HL-60 (cell line): ENCODE measurements around the gene ACACA.

ENCODE experiments used
- DNase-seq, 2 experiments: peaks; one replicate each; pipeline ENCODE4 v3.0.0-alpha.2; 2010 to 2020; ENCODE audit warnings: low read depth in 1 of 2, low spot score in 1 of 2
- H3K27ac ChIP-seq: fragments of 250-450 bp; sonication (Bioruptor Pico); replicated peaks from 2 replicates; pipeline ENCODE4 v1.5.1; 2020; ENCODE audit warnings: mild to moderate bottlenecking, moderate library complexity
- H3K27me3 ChIP-seq: fragments of 250-450 bp; sonication (Bioruptor Pico); 2 replicates; pipeline ENCODE4 v1.5.1; 2021; ENCODE audit warnings: mild to moderate bottlenecking, moderate library complexity; ENCODE audit not compliant: insufficient read depth, poor library complexity, severe bottlenecking
- H3K4me3 ChIP-seq: replicated peaks from 2 replicates; pipeline ENCODE4 v1.5.1; 2011; ENCODE audit warnings: mild to moderate bottlenecking, control low read depth, low read length; ENCODE audit not compliant: insufficient read depth
- GABPA ChIP-seq: IDR thresholded peaks from 2 replicates; pipeline ENCODE4 v1.6.1; 2012; ENCODE audit warnings: low read depth
- POLR2AphosphoS5 ChIP-seq: IDR thresholded peaks from 2 replicates; pipeline ENCODE4 v1.6.1; 2012; ENCODE audit warnings: low read depth
- SPI1 ChIP-seq: IDR thresholded peaks from 2 replicates; pipeline ENCODE4 v1.6.1; 2012; ENCODE audit warnings: low read depth, mild to moderate bottlenecking, borderline replicate concordance
- TF ChIP-seq, protein P1 (sequence below): IDR thresholded peaks from 2 replicates; pipeline ENCODE4 v1.6.1; 2012; ENCODE audit warnings: low read depth; ENCODE audit not compliant: insufficient replicate concordance
- TF ChIP-seq, protein P2 (sequence below): IDR thresholded peaks from one replicate; pipeline ENCODE4 v1.5.1; 2011; ENCODE audit warnings: low read length, control low read depth, inconsistent platforms; ENCODE audit not compliant: insufficient read depth

The ACACA gene

DNA sequence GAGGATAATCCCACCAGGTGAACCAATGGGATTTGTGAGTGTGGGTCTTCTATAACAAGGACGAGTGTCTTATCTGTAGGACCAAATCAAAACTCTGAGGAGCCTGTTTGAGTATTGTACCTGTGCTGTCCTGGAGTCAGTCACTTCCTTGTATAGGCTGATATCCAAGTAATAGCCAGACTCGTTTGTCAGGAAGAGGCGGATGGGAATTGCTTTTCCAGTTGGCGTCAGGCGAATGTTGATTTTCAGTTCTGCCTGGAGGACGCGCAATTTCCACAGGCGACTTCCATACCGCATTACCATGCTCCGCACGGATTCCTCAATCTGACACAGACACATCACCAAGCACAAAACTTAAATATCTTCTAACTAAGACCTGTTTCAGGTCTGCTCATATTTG is 218.5 kb downstream of the ACACA start:
- no peaks in the 10 kb centered on the region for H3K27me3 ChIP-seq
- TF ChIP-seq SPI1 (no peak), GABPA (no peak), POLR2AphosphoS5 (no peak)
- TF ChIP-seq, protein P1, sequence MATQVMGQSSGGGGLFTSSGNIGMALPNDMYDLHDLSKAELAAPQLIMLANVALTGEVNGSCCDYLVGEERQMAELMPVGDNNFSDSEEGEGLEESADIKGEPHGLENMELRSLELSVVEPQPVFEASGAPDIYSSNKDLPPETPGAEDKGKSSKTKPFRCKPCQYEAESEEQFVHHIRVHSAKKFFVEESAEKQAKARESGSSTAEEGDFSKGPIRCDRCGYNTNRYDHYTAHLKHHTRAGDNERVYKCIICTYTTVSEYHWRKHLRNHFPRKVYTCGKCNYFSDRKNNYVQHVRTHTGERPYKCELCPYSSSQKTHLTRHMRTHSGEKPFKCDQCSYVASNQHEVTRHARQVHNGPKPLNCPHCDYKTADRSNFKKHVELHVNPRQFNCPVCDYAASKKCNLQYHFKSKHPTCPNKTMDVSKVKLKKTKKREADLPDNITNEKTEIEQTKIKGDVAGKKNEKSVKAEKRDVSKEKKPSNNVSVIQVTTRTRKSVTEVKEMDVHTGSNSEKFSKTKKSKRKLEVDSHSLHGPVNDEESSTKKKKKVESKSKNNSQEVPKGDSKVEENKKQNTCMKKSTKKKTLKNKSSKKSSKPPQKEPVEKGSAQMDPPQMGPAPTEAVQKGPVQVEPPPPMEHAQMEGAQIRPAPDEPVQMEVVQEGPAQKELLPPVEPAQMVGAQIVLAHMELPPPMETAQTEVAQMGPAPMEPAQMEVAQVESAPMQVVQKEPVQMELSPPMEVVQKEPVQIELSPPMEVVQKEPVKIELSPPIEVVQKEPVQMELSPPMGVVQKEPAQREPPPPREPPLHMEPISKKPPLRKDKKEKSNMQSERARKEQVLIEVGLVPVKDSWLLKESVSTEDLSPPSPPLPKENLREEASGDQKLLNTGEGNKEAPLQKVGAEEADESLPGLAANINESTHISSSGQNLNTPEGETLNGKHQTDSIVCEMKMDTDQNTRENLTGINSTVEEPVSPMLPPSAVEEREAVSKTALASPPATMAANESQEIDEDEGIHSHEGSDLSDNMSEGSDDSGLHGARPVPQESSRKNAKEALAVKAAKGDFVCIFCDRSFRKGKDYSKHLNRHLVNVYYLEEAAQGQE: no peak
- TF ChIP-seq, protein P2, sequence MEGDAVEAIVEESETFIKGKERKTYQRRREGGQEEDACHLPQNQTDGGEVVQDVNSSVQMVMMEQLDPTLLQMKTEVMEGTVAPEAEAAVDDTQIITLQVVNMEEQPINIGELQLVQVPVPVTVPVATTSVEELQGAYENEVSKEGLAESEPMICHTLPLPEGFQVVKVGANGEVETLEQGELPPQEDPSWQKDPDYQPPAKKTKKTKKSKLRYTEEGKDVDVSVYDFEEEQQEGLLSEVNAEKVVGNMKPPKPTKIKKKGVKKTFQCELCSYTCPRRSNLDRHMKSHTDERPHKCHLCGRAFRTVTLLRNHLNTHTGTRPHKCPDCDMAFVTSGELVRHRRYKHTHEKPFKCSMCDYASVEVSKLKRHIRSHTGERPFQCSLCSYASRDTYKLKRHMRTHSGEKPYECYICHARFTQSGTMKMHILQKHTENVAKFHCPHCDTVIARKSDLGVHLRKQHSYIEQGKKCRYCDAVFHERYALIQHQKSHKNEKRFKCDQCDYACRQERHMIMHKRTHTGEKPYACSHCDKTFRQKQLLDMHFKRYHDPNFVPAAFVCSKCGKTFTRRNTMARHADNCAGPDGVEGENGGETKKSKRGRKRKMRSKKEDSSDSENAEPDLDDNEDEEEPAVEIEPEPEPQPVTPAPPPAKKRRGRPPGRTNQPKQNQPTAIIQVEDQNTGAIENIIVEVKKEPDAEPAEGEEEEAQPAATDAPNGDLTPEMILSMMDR: no peak
- H3K4me3 ChIP-seq: no peak overlapping the region
- DNase-seq: no peak
- no peak overlapping the region for H3K27ac ChIP-seq

DNA sequence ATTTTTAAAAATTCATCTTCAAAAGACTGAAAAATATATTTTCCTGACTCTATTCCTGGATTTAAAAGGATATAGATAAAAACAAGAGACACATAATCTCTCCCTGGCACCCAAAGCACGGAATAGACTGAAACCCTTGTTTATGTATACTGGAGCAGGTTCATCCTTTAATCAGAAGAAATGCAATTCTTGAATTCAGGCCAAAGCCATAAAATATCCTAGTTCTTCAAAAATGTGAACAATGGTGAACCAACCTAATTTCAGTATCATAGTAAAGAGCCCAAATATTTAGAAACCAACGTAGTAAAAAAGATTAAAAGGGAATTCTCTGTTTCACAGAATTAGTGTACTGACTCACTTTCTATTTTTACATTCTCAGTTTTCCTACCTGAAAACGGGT is 219.4 kb downstream of the ACACA start:
- no peak overlapping the region; the same call in 1 of the 2 replicates for H3K27ac ChIP-seq
- no peak overlapping the region for H3K4me3 ChIP-seq
- TF ChIP-seq POLR2AphosphoS5 (no peak), GABPA (no peak), SPI1 (no peak)
- TF ChIP-seq, protein P2: no peak
- TF ChIP-seq, protein P1: no peak
- DNase-seq: no peak
- H3K27me3 ChIP-seq: no peaks in the 10 kb centered on the region

DNA sequence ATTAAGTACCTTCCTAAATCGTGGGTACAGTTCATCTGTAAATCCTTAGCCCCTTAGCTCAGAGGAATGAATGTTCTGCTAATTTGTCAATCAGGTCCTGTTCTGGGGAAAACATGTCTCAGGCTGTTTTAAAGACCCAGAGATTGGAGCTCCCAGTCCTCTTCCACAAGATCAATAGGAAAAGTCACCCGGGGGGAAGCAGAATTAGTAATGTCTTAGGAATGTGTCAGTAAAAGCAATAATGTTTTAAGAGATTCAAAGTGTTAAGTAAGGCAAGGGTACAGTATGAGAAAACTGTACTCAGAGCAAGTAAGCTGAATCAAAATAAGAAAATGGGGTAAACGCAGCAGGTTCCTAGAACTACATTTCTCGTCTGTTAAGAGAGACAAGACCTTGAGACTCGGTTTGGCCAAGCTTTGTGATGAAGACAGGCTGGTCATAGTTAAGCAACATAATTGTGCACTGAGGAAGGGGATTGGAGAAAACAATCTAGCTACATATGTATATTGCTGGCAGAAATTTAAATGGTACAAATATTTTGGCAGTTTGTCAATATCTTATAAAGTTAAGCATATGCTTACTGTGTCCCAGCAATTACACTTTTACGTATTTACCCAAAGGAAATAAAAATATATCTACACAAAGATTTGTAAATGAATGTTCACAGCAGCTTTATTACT is 223.7 kb downstream of the ACACA start:
- no peak for DNase-seq
- TF ChIP-seq SPI1: no peak
- TF ChIP-seq GABPA: no peak
- TF ChIP-seq POLR2AphosphoS5: no peak
- TF ChIP-seq, protein P1: no peak
- TF ChIP-seq, protein P2: no peak

More for the DNA sequence above, 223.7 kb downstream of the ACACA start:
- no peak overlapping the region for H3K4me3 ChIP-seq
- H3K27me3 ChIP-seq: no peaks in the 10 kb centered on the region
- no peak overlapping the region for H3K27ac ChIP-seq
